NCI-H146 treated with DMSO at 0.1 percent for 48 hours (cell line): ENCODE data around the gene LYSMD4.
A peak's percentile ranks its signal among the peaks of the same experiment; 100 is the strongest.
"Not testable (repeated sequence)": the region's sequence is repeated elsewhere in the genome, so short reads cannot be mapped to it uniquely, and the experiment has no call there.

Experiments
- DNase-seq: peaks from one replicate; lab custom pipeline; 2025; ENCODE audit not compliant: unreplicated experiment; lab: John Stamatoyannopoulos, UW

The LYSMD4 gene

DNA sequence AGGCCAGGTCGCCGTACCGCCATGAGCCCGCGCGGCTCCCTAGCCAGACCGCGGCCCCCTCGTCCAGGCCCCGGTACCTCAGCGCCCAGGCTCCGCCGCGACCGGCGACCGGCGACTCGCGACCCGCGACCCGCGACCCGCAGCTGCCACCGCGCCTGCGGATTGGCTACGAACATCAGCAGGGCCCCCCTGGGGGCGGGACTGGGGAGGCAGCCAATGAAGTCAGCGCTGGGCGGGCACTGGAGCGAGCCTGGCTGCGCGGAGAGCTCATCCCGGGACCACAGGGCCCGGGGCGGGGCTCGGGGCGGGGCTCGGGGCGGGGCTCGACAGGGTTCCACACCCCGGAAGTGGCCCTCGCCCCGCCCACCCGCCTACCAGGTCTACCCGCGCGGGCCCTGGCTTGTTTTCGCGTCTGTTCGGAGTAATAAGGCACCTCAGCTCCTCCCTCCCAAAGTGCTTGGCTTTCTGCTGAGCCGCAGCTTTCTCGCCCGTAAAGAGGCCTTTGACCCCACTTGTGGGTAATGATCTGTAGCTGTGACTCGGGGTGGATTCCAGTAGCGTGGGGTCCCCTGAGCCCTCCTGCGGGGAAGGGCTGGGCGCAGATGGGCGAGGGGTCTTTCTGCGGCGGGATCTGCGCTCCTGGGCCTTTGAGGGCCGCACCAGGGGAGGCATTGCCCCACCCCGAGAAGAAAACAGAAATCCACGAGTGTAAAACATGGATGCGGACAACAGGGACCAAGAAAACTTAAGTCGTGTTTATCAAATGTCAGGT, at the start of gene LYSMD4:
Gene LYSMD4, minus strand, starts transcription at position 170 of the 772 bp plus-strand sequence. CDS start 1,438 bp downstream, outside the sequence.
- DNase-seq: peak; percentile 98

DNA sequence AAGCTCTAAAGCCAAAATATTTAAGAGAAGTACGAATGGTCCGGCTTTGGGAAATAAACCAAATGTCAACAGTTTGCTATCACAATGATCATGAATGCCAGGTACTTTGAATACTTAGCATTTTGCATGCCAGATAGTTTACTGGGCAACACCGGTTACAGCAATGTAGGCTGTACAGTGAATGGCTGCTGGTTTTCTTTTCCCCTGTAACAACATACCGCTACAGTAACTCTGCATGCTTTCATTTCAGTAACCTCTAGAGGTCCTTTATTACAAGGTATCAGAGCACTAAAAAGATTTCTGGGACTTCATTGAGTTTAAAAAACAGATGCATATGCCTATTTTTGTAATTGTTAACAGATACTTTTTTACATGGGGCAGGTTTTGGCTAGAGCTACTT, 48.8 kb upstream of the LYSMD4 start:
- not testable (repeated sequence) for DNase-seq

DNA sequence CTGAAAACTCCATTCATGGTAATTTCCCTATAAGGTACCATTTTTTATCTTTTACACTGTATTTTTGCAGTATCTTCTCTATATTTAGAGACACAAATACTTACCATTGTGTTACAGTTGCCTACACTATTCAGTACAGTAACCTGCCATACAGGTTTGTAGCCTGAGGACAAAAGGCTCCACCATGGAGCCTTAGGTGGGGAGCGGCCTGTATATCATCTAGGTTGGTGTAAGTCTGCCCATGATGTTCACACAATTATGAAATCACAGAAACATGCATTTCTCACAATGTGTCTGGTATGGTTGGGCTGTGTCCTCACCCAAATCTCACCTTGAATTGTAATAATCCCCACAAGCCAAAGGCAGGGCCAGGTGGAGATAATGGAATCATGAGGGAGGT, 43.9 kb upstream of the LYSMD4 start:
- DNase-seq: no peak

DNA sequence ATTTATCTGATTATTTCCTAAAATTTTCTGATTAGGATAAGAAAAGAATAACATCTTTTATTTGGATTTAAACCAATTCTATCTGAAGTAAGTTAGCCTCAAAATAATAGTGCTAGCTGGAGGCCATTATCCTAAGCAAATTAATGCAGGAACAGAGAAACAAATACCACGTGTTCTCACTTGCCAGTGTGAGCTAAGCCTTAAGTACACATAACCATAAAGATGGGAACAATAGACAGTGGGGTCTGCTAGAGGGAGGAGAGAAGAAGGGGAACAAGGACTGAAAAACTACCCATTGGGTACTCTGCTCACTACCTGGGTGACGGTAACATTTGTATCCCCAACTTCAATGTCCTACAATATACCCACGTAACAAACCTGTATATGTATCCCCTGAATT, 31.3 kb upstream of the LYSMD4 start:
- DNase-seq: peak; percentile 65

DNA sequence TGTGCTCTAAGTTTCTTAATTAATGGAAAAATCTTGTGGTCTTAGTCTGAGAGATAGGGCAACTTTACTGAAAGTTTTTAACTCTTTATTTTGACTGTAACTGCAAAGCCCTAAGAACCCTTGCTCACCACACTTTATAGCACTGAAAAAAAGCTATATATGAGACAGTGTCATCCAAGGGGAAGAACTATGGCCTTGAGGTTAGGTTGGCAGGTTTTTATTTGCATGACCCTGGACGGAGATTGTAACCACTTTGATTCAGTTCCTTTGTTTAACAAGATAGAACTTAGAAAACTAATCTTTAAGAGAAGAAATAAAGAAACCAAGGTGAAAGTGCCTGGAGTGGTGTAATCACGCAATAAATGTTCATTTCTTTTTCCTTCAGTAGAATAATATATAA, 30.6 kb upstream of the LYSMD4 start:
- DNase-seq: no peak

DNA sequence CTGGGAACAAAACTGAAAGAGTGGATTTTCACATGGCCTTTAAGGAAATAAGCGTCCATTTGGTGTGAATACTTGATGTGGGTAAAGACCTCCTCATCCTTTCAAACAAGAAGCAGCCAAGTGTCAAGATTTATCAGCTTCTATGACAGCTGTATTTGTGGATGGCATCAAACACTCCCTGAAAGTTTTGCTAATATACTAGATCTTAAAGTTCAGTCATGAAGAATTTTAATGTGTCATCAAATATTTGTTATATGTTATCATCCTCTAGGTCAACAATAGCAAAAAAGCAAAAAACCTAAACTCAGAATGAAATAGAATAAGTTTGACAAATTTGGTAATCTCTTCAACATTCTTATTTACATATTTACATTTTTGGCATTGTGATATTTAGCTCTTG, 29.1 kb upstream of the LYSMD4 start:
- DNase-seq: no peak

DNA sequence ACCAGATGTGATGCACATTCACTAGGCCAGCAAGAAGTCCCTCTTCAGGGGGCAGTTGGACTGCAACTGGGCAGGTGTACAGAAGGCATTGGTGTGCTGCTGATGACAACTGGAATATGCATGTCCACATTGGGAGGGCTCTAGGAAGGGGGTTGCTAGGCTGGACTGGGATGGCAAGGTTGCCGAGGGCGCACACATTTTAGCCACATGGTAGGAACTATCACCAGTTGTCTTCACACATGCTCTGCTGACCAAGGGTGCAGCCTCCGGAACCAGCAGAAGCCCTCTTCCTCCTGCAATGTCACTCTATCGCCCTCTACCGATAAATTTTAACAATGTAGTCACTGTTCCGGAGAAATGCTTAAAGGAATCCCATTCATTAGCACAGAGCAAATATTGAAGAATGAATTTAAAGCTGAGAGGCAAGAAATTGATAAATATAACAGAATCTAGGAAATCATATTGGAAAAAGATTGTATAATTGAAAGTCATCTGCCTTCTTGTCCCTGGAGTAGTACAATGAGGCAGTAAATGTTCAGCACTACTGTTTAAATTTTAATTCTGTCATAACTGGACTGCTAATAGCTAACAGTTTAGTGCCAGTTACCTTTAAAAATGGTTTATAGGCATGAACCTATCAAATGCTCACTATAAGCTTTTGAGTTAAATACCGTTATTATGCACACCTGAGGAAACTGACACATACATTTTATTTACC, 22.6 kb upstream of the LYSMD4 start:
- DNase-seq: peak; percentile 71

DNA sequence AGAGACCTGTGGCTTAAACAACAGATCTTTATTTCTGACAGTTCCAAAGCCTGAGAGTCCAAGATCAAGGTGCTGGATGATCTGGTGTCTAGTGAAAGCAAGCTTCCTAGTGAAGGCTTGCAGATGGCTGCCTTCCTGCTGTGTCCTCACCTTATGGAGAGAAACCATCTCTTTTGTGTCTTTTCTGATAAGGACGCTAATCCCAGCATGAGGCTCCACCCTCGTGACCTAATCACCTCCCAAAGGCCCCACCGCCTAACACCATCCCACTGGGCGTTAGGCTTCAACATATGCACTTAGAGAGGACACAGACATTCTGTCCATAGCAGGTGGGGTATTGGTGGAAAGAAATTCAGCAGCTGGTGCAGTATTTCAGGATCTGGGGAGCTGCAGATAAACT, 19.8 kb upstream of the LYSMD4 start:
- peak; percentile 74 for DNase-seq

DNA sequence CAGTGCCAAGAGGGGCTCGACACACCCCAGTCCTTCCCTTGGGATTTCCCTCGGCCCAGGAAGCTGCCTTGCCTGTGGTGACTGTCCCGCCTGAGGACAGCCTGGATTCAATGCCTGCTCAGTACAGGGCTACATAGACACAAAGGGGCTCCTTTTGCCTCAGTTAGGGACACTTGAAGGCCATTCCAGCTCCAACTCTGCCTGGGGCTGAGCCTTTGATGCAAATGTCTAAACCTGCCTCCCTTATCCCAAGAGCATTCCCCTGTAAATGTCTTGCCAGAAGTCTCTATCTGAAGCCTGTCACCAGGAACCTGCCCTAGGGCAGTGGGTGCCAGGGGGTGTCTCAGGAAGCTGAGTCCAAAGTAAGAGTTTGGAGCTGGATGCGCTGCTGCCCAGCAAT, 19.3 kb upstream of the LYSMD4 start:
- DNase-seq: no peak

DNA sequence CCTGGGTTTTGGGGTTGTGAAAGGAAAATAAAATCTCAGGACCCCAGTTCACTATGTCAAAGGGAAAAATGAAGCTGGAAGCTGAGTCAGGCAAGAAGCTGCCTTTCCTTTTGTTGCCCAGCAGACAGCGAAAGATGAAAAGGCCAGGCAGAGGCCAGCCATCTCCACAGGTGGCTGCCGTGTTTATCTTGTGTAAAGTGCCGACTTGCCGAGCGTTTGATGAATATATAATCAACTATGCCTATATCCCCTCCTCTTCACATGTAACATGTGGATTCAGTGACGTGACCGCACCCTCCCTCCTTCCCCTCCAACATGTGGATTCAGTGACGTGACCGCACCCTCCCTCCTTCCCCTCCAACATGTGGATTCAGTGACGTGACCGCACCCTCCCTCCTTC, 17.1 kb upstream of the LYSMD4 start:
- not testable (repeated sequence) for DNase-seq

DNA sequence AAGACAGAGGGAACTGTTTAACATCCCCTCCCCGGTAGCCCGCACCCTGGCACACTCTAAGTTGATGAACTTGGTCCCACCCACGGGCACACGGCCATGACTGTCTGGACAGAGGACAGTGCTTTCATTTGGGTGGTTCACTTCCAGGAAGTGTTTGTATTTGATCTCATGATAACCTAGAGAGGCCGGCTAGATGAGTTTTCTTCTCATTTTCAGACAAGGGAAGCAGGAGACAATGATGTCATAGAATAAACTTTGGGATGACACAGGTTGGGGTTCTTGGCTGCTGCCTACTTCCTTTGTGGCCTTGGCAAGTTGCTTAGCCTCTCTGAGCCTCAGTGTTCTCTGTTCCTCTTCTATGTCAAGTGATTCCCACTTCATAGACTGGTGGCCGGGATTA, 16.1 kb upstream of the LYSMD4 start:
- no peak for DNase-seq

DNA sequence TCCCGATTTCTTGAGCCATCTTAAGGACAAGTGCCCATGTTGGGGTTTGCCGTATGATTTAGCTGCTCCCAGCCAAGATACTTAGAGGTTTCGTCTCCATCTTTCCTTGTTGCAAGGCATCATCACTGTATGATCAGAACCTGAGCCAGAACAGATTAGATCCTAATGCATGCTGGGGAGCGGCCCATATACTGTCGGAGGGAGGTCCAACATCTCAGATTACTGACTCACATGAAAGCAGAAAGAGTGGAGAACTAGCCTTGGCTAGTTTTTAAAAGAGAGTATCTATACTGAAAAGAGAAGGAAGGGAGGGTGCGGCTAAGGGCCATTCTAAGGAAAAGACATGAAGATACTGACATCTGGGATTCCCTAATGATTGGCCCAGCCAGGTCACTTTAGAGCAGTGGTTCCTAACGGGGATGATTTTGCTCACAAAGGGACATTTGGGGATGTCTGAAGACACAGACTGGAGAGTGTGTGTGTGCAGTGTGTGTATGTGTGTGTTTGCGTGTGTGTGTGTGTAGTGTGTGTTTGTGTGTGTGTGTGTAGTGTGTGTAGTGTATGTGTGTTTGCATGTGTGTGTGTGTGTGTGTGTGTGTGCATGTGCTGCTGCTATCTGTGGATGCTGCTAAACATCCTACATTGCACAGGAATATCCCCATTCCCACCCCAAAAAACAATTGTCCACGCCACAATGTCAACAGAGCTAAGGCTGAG, 12.3 kb upstream of the LYSMD4 start:
- no peak for DNase-seq

DNA sequence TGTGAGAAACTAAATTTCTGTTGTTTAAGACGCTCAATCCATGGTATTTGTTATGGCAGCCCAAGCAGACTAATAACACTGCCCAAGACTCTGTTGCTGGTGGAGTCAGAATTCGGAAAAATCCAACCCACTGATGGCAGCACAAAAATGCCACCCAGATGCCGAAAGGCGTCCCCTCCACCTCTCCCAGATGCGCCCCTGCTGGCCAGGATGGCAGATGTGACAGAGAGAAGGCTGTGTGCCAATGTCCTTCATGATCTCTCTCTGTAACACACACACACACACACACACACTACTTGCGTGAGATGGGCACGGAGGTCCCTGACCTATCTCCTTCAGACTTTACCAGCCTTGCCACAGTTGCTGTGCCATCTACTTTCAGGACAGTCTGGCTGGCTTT, 10.9 kb upstream of the LYSMD4 start:
- no peak for DNase-seq

DNA sequence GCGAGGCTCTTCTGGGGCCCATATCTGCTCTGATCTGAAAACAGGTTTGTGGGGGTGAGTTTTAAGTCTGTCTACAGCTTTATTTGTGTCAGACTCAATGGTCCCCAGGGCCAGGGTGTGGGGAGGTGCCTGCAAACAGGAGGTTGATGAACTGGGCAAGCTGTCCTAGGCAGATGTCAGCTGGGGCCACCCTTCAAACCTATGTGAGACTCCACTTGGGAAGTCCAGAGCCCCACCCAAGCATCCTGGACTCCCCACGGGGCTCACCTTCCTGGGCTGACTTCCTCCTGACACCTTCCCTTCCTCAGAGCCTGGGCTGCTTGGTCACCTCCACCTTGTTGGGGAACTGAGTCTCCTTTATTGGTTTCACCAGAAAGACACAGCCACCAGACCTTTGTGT, 8.6 kb upstream of the LYSMD4 start:
- no peak for DNase-seq

DNA sequence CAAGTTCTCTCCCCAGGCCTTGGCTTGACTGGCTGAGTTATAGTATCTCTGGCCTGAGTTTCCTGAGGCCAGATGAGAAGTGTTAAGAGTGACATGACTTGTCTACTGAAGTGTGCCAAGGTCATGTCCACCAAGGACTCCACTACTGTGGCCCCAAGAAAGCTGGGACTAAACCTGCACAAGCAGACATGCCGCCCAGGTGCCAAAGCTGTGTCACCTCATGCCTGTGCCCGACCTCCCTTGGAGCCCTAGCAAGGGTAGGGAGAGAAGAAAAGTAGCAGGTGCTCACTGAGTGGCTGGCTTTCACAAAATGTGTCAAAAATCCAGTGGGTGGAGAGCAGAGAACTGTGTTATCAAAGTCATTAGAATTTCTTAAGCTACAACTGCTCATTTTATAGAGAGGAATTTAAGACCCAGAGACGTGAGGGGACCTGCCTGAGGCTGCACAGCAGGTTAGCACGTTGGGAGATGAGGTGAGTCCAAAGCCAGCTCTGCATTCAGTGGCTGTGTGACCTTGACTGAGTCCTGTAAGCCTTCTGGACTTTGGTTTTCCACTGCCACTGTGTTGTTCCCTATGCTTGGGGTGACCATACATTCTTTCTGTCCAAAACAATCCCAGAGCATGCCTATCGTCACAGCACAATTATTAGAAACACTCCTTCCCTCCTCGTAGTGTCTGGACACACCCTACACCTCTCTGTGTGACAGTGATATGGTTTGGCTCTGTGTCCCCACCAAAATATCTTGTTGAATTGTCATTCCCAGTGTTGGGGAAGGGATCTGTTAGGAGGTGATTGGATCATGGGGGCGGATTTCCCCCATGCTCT, 5.0 kb upstream of the LYSMD4 start:
- DNase-seq: no peak

DNA sequence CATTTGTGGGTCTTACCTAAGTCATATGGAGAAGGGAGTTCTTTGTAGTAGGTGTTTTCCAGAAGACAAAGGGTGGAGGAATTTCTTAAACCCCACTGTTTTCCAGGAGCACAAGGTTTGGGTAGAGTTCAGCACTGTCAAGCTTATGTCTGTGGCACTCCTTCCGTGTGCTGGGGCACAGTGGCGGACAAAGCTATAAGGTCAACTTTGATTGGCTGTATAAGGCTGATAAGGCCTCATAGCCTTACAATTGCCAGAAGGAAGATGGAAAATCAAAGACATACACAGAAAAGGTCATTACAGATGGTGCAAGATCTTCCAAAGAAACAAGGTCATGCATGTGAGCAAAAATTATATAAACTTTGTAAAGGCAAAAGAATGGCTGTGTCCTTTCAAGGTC, 3.5 kb upstream of the LYSMD4 start:
- no peak for DNase-seq

DNA sequence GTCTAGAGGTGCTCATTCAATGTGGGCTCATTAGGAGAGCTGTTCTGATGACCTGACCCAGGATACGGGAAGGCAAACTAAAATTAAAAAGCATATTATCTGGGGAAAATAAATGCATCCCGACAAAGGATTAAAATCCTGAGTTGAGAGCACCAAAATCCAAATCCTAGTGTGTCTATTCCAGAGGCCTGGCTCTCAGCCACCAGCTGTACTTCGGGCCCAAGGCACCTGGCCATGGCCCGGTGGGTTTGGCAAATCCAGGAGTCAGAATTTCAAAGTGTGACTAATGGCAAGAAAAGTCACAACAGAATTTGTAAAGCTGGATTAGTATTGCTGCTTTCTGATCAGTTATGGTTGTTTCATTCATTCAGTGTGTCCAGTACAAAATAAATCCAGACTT, 2.6 kb upstream of the LYSMD4 start:
- DNase-seq: no peak

DNA sequence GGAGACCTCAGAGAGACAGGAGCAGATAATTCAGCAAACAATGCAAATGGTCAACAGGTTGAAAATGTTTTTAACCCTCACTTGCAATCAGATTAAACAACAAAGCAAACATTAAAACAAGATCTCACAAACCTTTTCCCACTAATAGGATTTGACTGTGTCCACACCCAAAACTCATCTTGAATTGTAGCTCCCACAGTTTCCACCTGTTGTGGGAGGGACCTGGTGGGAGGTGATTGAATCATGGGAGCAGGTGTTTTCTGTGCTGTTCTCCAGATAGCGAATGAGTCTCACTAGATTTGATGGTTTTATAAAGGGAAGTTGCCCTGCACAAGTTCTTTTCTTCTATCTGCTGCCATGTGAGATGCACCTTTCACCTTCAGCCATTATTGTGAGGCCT, 1.3 kb upstream of the LYSMD4 start:
- peak; percentile 60 for DNase-seq

DNA sequence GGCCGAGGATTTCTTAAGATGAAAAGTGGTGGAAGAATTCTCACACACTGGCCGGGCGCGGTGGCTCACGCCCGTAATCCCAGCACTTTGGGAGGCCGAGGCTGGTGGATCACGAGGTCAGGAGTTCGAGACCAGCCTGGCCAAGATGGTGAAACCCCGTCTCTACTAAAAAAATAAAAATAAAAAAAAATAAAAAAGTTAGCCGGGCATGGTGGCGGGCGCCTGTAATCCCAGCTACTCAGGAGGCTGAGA, 729 bp upstream of the LYSMD4 start:
- not testable (repeated sequence) for DNase-seq

DNA sequence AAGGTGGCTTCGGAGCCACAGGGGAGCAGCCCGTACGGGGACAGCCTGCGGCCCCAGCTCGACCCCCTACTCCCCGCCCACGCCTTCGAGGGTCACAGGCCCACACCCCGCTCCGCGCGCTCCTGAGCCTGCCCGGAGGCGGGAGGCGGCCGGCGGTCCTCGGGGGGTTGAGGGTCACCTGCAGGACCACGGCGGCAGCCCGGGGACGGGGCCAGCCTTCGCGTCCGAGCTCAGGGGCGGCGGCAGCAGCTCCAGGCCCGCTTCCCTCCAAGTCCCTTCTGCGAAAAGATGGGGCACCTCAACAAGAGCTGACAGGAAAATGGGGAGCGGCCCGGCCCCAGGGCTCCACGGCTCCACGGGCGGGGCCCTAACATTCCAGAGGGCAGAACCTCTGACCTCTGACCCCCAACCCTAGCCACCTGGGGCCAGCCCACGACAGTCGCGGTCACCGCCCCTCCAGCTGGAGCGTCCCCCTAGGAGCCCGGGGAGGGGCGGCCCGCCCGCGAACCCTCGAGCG, 428 bp downstream of the LYSMD4 start:
- DNase-seq: no peak

DNA sequence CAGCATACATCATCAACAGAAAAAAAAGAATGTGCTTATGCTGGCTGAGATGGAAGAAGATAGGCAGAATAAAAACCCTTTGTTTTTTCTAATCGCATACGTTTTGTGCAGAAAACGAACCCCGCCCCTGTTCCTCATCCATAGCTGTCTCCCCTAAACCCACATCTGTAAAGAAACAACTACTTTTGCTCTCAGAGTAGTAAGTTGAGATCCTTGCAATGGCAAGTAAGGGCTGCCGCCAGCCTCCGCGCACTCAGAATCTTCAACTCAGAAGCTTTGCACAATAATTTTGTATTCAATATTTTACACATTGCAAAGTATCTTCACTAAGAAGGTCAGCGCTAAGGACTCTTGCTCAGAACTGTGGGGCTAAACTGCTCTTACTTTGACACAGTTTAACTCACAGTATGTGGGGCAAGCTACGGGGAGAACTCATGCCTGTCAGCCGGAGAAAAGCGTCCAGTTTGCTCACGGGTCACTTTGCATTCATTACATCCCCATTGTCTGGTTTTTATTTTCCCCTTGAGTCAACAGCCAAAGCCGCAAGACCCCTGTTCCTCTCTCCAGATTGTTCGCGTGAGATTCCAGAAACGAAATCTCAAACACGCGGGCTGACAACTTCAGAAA, 1.0 kb downstream of the LYSMD4 start:
- DNase-seq: no peak
